AG04449 (cell line): ENCODE measurements around the gene PIGU.

ENCODE experiments used
- CTCF ChIA-PET: fragments of 350-600 bp; formaldehyde crosslinking; extraction: SDS; loops from one replicate; lab custom pipeline; 2021; ENCODE audit warnings: antibody characterized with exemption; lab: Yijun Ruan, JAX
- POLR2A ChIA-PET: fragments of 400-600, 350-600 bp; formaldehyde crosslinking; extraction: SDS; loops from one replicate; lab custom pipeline; 2020; ENCODE audit warnings: antibody characterized with exemption, inconsistent platforms; lab: Yijun Ruan, JAX
- DNase-seq: peaks from one replicate; pipeline ENCODE4 v3.0.0-alpha.2; 2010; ENCODE audit warnings: low read depth, low spot score
- H3K4me3 ChIP-seq: 2 replicates; pipeline ENCODE4 v1.5.1; 2011; ENCODE audit warnings: low read depth, mild to moderate bottlenecking, control low read depth, low read length
- CTCF ChIP-seq: IDR thresholded peaks from one replicate; pipeline ENCODE4 v1.5.1; 2011; ENCODE audit warnings: mild to moderate bottlenecking, moderate library complexity, low read length, control low read depth, inconsistent platforms; ENCODE audit not compliant: insufficient read depth; ENCODE audit errors: missing control alignments

PIGU gene

GRCh38 chr20:34567892-34568865, 108.7 kb downstream of the PIGU start:
- DNase-seq: no peak
- ChIA-PET CTCF (interaction anchor here (1.4 to 1.7 kb wide), 3 partner anchors 11 to 378 kb away, joined by 4 to 8 read pairs (median 4); no protein-coding TSS in a partner anchor), POLR2A (no interaction called here)
- no peak for TF ChIP-seq CTCF
- H3K4me3 ChIP-seq: no peak overlapping the region

GRCh38 chr20:34566978-34567891, 109.7 kb downstream of the PIGU start:
- H3K4me3 ChIP-seq: no peak overlapping the region
- POLR2A ChIA-PET: no interaction called here
- TF ChIP-seq CTCF: no peak
- no peak for DNase-seq
- CTCF ChIA-PET: no interaction called here

- no peak overlapping the region for H3K4me3 ChIP-seq
- no peak for TF ChIP-seq CTCF
- ChIA-PET CTCF (interaction anchor here (1.6 to 3.6 kb wide), 3 partner anchors 9 to 205 kb away, joined by 4 to 21 read pairs (median 5); no protein-coding TSS in a partner anchor), POLR2A (no interaction called here)
- DNase-seq: no peak
Observed at GRCh38 chr20:34564833-34565232, 112.1 kb downstream of the PIGU start.

GRCh38 chr20:34562641-34563040, 114.3 kb downstream of the PIGU start:
- POLR2A ChIA-PET: no interaction called here
- no peak overlapping the region for H3K4me3 ChIP-seq
- CTCF ChIA-PET: interaction anchor here (1.0 to 4.2 kb wide), 9 partner anchors 10 to 250 kb away, joined by 3 to 21 read pairs (median 12); partner anchors contain the start of gene TP53INP2
- peak; percentile 64 for TF ChIP-seq CTCF
- no peak for DNase-seq

- DNase-seq: no peak
- ChIA-PET CTCF (interaction anchor here (2.1 to 4.2 kb wide), 5 partner anchors 144 to 249 kb away, joined by 12 to 21 read pairs (median 16); partner anchors contain the start of gene TP53INP2), POLR2A (no interaction called here)
- TF ChIP-seq CTCF: no peak
- H3K4me3 ChIP-seq: no peak overlapping the region
Observed at GRCh38 chr20:34561661-34562060, 115.2 kb downstream of the PIGU start.
